Testis (tissue), 2 donors: ENCODE results near the gene RNF220.

Experiments
- POLR2A ChIP-seq: fragments of 450-650 bp; IDR thresholded peaks from one replicate; pipeline ENCODE4 v1.6.1; 2017; ENCODE audit warnings: antibody characterized with exemption, mild to moderate bottlenecking, moderate library complexity
- TF ChIP-seq, protein P1 (sequence below), 3 experiments: fragments of 450-650 bp in 2 of 3; fragments of 200-600 bp in 1 of 3; sonication (generic) in 1 of 3; IDR thresholded peaks; one replicate each; pipeline ENCODE4 v1.5.1; 2016 to 2019; ENCODE audit warnings: antibody characterized with exemption in 3 of 3, mild to moderate bottlenecking in 2 of 3, moderate library complexity in 1 of 3

- TF ChIP-seq, protein P1, sequence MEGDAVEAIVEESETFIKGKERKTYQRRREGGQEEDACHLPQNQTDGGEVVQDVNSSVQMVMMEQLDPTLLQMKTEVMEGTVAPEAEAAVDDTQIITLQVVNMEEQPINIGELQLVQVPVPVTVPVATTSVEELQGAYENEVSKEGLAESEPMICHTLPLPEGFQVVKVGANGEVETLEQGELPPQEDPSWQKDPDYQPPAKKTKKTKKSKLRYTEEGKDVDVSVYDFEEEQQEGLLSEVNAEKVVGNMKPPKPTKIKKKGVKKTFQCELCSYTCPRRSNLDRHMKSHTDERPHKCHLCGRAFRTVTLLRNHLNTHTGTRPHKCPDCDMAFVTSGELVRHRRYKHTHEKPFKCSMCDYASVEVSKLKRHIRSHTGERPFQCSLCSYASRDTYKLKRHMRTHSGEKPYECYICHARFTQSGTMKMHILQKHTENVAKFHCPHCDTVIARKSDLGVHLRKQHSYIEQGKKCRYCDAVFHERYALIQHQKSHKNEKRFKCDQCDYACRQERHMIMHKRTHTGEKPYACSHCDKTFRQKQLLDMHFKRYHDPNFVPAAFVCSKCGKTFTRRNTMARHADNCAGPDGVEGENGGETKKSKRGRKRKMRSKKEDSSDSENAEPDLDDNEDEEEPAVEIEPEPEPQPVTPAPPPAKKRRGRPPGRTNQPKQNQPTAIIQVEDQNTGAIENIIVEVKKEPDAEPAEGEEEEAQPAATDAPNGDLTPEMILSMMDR (IDR thresholded peaks at IDR 0.05) = no peak
- TF ChIP-seq POLR2A = no peak
These were observed 269.3 kb downstream of the RNF220 start, which contains the start of the genes ARMH1 and TMEM53 for GRCh38 chr1:44674113-44675000.
